ENCODE data around the gene HECW1.

The HECW1 gene

DNA sequence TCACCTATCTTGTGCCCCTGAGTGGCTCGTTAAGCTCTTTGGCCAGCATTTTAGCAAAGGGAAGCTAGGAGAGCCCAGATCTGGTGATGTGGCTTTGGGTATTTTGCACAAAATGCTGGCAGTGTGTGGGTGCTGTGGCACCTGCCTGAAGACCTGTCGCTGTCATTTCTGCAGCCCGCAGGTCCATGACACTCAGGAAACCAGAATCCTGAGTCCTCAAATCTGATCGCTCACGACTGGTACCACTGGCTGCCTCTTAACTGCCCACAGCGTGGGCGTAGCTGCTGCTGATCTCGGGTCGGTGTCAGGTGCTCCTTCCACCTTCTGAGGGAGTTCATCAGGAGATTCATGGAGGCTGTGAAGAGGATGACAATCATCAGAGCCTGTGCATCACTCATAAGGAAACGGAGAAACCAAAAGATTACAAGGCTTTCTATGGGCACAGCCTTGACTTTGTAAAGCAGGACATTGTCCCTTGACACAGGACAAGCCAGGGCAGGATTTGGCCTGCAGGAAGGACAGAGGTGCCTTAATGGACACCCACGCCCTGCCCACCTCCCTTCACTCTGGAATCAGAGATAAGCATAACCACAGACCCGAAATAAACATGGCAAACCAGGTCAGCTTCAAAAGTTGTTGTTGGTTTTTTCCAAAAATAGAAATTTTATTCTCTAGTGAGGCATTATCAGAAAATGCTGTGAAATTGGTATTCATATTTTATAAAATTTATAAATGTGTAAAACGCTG lies 399.5 kb downstream of the HECW1 start:
- TF ChIP-seq TCF12 (IDR thresholded peaks at IDR 0.05; ENCODE audit: low read depth) (no peak), YY1 (IDR thresholded peaks at IDR 0.05; ENCODE audit: low read depth) (no peak), RAD21 (IDR thresholded peaks at IDR 0.05; ENCODE audit: low read depth) (no peak), CREB1 (IDR thresholded peaks at IDR 0.05; ENCODE audit: low read depth) (no peak), TAF1 (IDR thresholded peaks at IDR 0.05; ENCODE audit: low read depth) (no peak), EP300 (IDR thresholded peaks at IDR 0.05; ENCODE audit: borderline replicate concordance) (no peak)
- TF ChIP-seq, protein P1, sequence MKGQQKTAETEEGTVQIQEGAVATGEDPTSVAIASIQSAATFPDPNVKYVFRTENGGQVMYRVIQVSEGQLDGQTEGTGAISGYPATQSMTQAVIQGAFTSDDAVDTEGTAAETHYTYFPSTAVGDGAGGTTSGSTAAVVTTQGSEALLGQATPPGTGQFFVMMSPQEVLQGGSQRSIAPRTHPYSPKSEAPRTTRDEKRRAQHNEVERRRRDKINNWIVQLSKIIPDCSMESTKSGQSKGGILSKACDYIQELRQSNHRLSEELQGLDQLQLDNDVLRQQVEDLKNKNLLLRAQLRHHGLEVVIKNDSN (IDR thresholded peaks at IDR 0.05) = no peak

DNA sequence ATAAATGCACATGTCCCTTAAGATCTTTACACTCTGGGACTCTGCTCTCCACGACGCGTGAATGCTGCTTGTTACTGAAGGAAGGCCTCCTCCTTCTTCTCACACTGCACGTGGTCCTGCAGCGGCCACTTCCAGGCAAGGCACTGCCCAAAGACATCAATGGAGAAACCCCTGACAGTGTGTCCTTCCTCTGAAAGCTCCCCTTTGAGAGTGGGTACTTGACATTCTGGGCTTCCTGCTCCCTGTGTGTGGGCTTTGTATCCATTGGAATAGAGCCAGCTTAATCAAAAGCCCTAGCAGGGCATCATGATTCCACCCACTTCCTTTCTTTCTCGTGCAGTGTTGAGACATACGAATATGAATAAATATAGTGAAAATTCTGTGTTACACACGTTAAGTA lies 400.8 kb downstream of the HECW1 start:
- TF ChIP-seq CEBPB (IDR thresholded peaks at IDR 0.05) = no peak
- TF ChIP-seq, protein P2, sequence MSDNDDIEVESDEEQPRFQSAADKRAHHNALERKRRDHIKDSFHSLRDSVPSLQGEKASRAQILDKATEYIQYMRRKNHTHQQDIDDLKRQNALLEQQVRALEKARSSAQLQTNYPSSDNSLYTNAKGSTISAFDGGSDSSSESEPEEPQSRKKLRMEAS (IDR thresholded peaks at IDR 0.05) = no peak
- no peak for TF ChIP-seq NFIC (IDR thresholded peaks at IDR 0.05)
- no peak for TF ChIP-seq FOXM1 (IDR thresholded peaks at IDR 0.05; ENCODE audit: borderline replicate concordance, low read depth)
- no peak for TF ChIP-seq YY1 (IDR thresholded peaks at IDR 0.05; ENCODE audit: low read depth)
- TF ChIP-seq TAF1 (IDR thresholded peaks at IDR 0.05; ENCODE audit: low read depth) = no peak
- TF ChIP-seq, protein P3, sequence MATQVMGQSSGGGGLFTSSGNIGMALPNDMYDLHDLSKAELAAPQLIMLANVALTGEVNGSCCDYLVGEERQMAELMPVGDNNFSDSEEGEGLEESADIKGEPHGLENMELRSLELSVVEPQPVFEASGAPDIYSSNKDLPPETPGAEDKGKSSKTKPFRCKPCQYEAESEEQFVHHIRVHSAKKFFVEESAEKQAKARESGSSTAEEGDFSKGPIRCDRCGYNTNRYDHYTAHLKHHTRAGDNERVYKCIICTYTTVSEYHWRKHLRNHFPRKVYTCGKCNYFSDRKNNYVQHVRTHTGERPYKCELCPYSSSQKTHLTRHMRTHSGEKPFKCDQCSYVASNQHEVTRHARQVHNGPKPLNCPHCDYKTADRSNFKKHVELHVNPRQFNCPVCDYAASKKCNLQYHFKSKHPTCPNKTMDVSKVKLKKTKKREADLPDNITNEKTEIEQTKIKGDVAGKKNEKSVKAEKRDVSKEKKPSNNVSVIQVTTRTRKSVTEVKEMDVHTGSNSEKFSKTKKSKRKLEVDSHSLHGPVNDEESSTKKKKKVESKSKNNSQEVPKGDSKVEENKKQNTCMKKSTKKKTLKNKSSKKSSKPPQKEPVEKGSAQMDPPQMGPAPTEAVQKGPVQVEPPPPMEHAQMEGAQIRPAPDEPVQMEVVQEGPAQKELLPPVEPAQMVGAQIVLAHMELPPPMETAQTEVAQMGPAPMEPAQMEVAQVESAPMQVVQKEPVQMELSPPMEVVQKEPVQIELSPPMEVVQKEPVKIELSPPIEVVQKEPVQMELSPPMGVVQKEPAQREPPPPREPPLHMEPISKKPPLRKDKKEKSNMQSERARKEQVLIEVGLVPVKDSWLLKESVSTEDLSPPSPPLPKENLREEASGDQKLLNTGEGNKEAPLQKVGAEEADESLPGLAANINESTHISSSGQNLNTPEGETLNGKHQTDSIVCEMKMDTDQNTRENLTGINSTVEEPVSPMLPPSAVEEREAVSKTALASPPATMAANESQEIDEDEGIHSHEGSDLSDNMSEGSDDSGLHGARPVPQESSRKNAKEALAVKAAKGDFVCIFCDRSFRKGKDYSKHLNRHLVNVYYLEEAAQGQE (IDR thresholded peaks at IDR 0.05; ENCODE audit: low read depth) = no peak

DNA sequence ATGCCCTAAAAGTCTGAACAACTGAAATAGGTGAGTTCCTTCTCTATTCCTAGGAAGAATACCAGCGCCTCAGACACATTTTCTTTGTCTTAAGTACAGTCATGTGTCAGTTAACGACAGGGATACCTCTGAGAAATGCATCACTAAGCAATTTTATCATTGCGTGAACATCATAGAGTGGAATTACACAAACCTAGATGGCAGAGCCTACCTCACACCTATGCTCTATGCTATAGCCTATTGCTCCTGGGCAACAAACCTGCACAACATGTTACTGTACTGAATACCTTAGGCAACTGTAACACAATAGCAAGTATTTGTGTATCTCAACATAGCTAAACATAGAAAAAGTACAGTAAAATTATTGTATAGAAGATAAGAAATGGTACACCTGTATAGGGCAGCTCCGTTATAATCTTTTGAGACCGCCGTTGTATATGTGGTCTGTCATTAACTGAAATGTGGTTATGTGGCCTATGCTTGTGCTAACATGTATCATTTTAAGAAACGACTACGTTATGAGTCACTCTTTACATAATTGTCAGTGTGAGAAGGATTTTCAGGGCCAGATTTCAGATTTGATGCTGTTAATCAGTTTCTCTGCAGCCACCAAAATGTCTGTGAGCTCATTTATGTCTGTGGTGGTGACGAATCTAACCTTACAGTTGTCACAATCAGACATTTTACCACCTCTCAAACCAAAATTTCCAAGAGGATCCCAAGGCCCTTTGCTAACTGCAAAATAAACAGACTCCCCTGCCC lies 404.3 kb downstream of the HECW1 start:
- TF ChIP-seq TAF1 (IDR thresholded peaks at IDR 0.05; ENCODE audit: low read depth) (no peak), NFIC (IDR thresholded peaks at IDR 0.05) (no peak), CEBPB (IDR thresholded peaks at IDR 0.05) (no peak), RAD21 (IDR thresholded peaks at IDR 0.05; ENCODE audit: low read depth) (no peak), CREB1 (IDR thresholded peaks at IDR 0.05; ENCODE audit: low read depth) (no peak), FOXM1 (IDR thresholded peaks at IDR 0.05; ENCODE audit: borderline replicate concordance, low read depth) (no peak), YY1 (IDR thresholded peaks at IDR 0.05; ENCODE audit: low read depth) (no peak), ZBTB7A (IDR thresholded peaks at IDR 0.05; ENCODE audit: low read depth) (no peak)
- TF ChIP-seq, protein P3 (IDR thresholded peaks at IDR 0.05; ENCODE audit: low read depth) = no peak
- TF ChIP-seq, protein P2 (IDR thresholded peaks at IDR 0.05) = no peak

DNA sequence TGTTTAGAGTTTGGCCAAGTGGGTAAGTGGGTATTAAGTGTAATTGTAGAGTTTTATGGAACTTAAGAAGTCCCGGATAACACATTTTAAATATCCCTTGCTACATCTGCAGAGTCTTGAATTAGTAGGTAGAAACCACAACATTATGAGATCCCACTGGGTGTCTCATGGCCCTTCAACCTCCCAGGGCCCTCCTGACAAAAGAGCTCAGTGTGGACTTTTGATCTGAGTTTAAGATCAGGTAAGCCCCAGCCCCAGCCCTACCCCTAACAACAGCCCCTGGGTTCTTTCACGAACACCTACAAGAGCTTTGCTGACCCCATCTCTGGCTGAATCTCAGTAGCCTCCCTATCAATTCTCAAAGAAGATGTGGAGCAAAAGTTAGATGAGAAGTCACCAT lies 405.0 kb downstream of the HECW1 start:
- TF ChIP-seq FOXM1 (IDR thresholded peaks at IDR 0.05; ENCODE audit: borderline replicate concordance, low read depth) (no peak), ZBTB7A (IDR thresholded peaks at IDR 0.05; ENCODE audit: low read depth) (no peak), TAF1 (IDR thresholded peaks at IDR 0.05; ENCODE audit: low read depth) (no peak)
- TF ChIP-seq, protein P3 (IDR thresholded peaks at IDR 0.05; ENCODE audit: low read depth) = no peak

DNA sequence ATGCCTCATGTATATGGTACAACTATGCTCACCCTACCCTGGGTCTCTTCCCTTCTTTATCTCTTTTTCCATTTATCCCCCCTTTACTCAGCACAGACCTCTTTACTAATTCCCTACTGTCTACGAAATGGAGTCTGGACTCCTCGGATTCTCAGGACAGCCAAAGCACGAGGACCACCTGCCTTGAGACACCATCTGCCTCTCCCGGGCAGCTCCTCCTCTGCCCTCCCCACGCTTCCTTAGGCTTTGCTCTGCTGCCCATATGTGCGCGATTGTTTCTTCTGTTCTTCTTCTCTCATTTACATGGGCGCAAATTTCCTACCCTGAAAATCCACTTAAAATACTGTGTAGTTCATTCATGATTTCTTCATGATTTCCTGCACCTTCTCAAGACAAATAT lies 407.8 kb downstream of the HECW1 start:
- TF ChIP-seq EP300 (IDR thresholded peaks at IDR 0.05; ENCODE audit: borderline replicate concordance) = no peak
- TF ChIP-seq, protein P2 (IDR thresholded peaks at IDR 0.05) = no peak
